Activated T-cell treated with anti-CD3 and anti-CD28 coated beads, Interleukin-2, amount 50 U/mL, for 48 hours (primary cell): ENCODE results near the gene HOXB8.

ENCODE experiments used
- DNase-seq, 2 experiments: peaks; one replicate each; pipeline ENCODE4 v3.0.0-alpha.2; 2020

HOXB8 gene

GRCh38 chr17:48567209-48567608, 47.9 kb downstream of the HOXB8 start:
- DNase-seq: no peak

GRCh38 chr17:48566717-48567116, 48.4 kb downstream of the HOXB8 start:
- no peak for DNase-seq

- no peak for DNase-seq
These were observed 49.0 kb downstream of the HOXB8 start for GRCh38 chr17:48565925-48566710.

- no peak for DNase-seq
These were observed 50.0 kb downstream of the HOXB8 start for GRCh38 chr17:48565022-48565554.

GRCh38 chr17:48564188-48565021, 50.7 kb downstream of the HOXB8 start:
- no peak for DNase-seq

- no peak for DNase-seq
These were observed 51.3 kb downstream of the HOXB8 start for GRCh38 chr17:48563867-48564187.

- no peak for DNase-seq
These were observed 51.7 kb downstream of the HOXB8 start for GRCh38 chr17:48563385-48563838.

- DNase-seq: no peak
These were observed 52.2 kb downstream of the HOXB8 start for GRCh38 chr17:48562934-48563333.
